Measurements from ENCODE around the gene DLEC1.
"Not testable (repeated sequence)": the region's sequence is repeated elsewhere in the genome, so short reads cannot be mapped to it uniquely, and the experiment has no call there.

DLEC1 gene

GRCh38 chr3:38083254-38083653 lies 44.2 kb downstream of the DLEC1 start:
- H3K4me3 ChIP-seq (ENCODE audit: low read depth in 1 of 2, low read length in 2 of 2); H3K27ac ChIP-seq (ENCODE audit: low read depth, low read length); H3K27me3 ChIP-seq (ENCODE audit: control insufficient read depth in 1 of 2, insufficient read depth in 2 of 2, low read length in 2 of 2); H3K4me1 ChIP-seq (ENCODE audit: control insufficient read depth in 1 of 2, insufficient read depth in 2 of 2, low read length in 2 of 2); H3K9me3 ChIP-seq (ENCODE audit: control insufficient read depth in 1 of 2, low read length in 2 of 2); H3K36me3 ChIP-seq (ENCODE audit: control insufficient read depth in 1 of 2, insufficient read depth in 2 of 2, low read length in 2 of 2); H3K9ac ChIP-seq (ENCODE audit: low read depth in 1 of 2, low read length in 2 of 2): not testable (repeated sequence)

GRCh38 chr3:38083871-38084333 lies 44.9 kb downstream of the DLEC1 start:
- Histone ChIP-seq H3K9ac (ENCODE audit: low read depth in 1 of 2, low read length in 2 of 2) (no peak overlapping the region), H3K27ac (ENCODE audit: low read depth, low read length) (no peak overlapping the region), H3K4me3 (ENCODE audit: low read depth in 1 of 2, low read length in 2 of 2) (no peak overlapping the region), H3K4me1 (ENCODE audit: control insufficient read depth in 1 of 2, insufficient read depth in 2 of 2, low read length in 2 of 2) (no peaks in the 10 kb centered on the region), H3K9me3 (ENCODE audit: control insufficient read depth in 1 of 2, low read length in 2 of 2) (peaks cover 0 to 7% of the 10 kb centered on the region in 2 donors), H3K36me3 (ENCODE audit: control insufficient read depth in 1 of 2, insufficient read depth in 2 of 2, low read length in 2 of 2) (no peaks in the 10 kb centered on the region), H3K27me3 (ENCODE audit: control insufficient read depth in 1 of 2, insufficient read depth in 2 of 2, low read length in 2 of 2) (no peaks in the 10 kb centered on the region)

- Histone ChIP-seq H3K4me3 (ENCODE audit: low read depth in 1 of 2, low read length in 2 of 2) (no peak overlapping the region), H3K27ac (ENCODE audit: low read depth, low read length) (no peak overlapping the region), H3K9ac (ENCODE audit: low read depth in 1 of 2, low read length in 2 of 2) (no peak overlapping the region), H3K4me1 (ENCODE audit: control insufficient read depth in 1 of 2, insufficient read depth in 2 of 2, low read length in 2 of 2) (no peaks in the 10 kb centered on the region), H3K9me3 (ENCODE audit: control insufficient read depth in 1 of 2, low read length in 2 of 2) (peaks cover 0 to 7% of the 10 kb centered on the region in 2 donors), H3K36me3 (ENCODE audit: control insufficient read depth in 1 of 2, insufficient read depth in 2 of 2, low read length in 2 of 2) (no peaks in the 10 kb centered on the region), H3K27me3 (ENCODE audit: control insufficient read depth in 1 of 2, insufficient read depth in 2 of 2, low read length in 2 of 2) (no peaks in the 10 kb centered on the region)
Measured at GRCh38 chr3:38084334-38085310, 45.6 kb downstream of the DLEC1 start.

- H3K9ac ChIP-seq (ENCODE audit: low read depth in 1 of 2, low read length in 2 of 2), result no peak overlapping the region
- no peak overlapping the region for H3K27ac ChIP-seq (ENCODE audit: low read depth, low read length)
- H3K4me1 ChIP-seq (ENCODE audit: control insufficient read depth in 1 of 2, insufficient read depth in 2 of 2, low read length in 2 of 2), result no peaks in the 10 kb centered on the region
- H3K9me3 ChIP-seq (ENCODE audit: control insufficient read depth in 1 of 2, low read length in 2 of 2), result peaks cover 0 to 7% of the 10 kb centered on the region in 2 donors
- H3K36me3 ChIP-seq (ENCODE audit: control insufficient read depth in 1 of 2, insufficient read depth in 2 of 2, low read length in 2 of 2), result no peaks in the 10 kb centered on the region
- H3K4me3 ChIP-seq (ENCODE audit: low read depth in 1 of 2, low read length in 2 of 2), result no peak overlapping the region
- no peaks in the 10 kb centered on the region for H3K27me3 ChIP-seq (ENCODE audit: control insufficient read depth in 1 of 2, insufficient read depth in 2 of 2, low read length in 2 of 2)
Measured at GRCh38 chr3:38085311-38085942, 46.4 kb downstream of the DLEC1 start.

DNA sequence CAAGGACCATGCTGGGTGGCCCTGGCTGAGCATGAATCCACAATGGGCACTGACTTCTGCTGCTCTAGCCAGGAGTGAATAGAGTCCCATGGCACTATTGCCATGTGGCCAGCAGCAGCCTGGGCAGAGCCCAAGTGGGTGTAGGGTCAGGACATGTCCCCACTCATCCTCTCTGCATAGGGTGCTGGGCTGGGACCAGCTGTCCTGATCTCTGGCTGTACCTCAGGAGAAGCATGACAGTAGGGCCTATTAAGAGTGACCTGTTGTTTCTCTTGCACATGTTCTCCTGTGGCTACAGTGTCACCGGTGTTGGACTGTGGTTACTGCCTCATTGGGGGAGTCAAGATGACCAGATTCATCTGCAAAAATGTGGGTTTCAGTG lies 46.9 kb downstream of the DLEC1 start:
- peaks cover 0 to 7% of the 10 kb centered on the region in 2 donors for H3K9me3 ChIP-seq (ENCODE audit: control insufficient read depth in 1 of 2, low read length in 2 of 2)
- H3K27me3 ChIP-seq (ENCODE audit: control insufficient read depth in 1 of 2, insufficient read depth in 2 of 2, low read length in 2 of 2), result no peaks in the 10 kb centered on the region

DNA sequence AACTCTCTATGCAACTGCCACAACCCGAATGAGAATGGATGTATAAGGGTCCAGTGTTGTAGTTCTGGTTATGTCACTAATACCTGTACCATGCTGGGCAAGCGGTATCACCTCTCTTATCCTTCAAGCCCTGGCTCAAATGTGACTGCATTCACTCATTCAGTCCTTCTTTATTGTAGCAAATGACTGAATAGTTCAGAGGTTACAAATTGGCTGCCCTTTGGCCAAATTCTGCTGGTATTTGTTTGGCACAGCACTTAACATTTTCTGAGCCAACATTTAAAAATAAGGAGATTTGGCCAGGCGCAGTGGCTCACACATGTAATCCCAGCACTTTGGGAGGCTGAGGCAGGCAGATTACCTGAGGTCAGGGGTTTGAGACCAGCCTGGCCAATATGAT lies 47.5 kb downstream of the DLEC1 start:
- Histone ChIP-seq H3K36me3 (ENCODE audit: control insufficient read depth in 1 of 2, insufficient read depth in 2 of 2, low read length in 2 of 2) (no peaks in the 10 kb centered on the region), H3K4me1 (ENCODE audit: control insufficient read depth in 1 of 2, insufficient read depth in 2 of 2, low read length in 2 of 2) (no peaks in the 10 kb centered on the region), H3K9ac (ENCODE audit: low read depth in 1 of 2, low read length in 2 of 2) (no peak overlapping the region), H3K9me3 (ENCODE audit: control insufficient read depth in 1 of 2, low read length in 2 of 2) (peaks cover 0 to 7% of the 10 kb centered on the region in 2 donors), H3K4me3 (ENCODE audit: low read depth in 1 of 2, low read length in 2 of 2) (no peak overlapping the region), H3K27ac (ENCODE audit: low read depth, low read length) (no peak overlapping the region), H3K27me3 (ENCODE audit: control insufficient read depth in 1 of 2, insufficient read depth in 2 of 2, low read length in 2 of 2) (no peaks in the 10 kb centered on the region)

More for the DNA sequence above, 46.9 kb downstream of the DLEC1 start:
- Histone ChIP-seq H3K36me3 (ENCODE audit: control insufficient read depth in 1 of 2, insufficient read depth in 2 of 2, low read length in 2 of 2) (no peaks in the 10 kb centered on the region), H3K4me1 (ENCODE audit: control insufficient read depth in 1 of 2, insufficient read depth in 2 of 2, low read length in 2 of 2) (no peaks in the 10 kb centered on the region), H3K27ac (ENCODE audit: low read depth, low read length) (no peak overlapping the region), H3K4me3 (ENCODE audit: low read depth in 1 of 2, low read length in 2 of 2) (no peak overlapping the region), H3K9ac (ENCODE audit: low read depth in 1 of 2, low read length in 2 of 2) (no peak overlapping the region)

DNA sequence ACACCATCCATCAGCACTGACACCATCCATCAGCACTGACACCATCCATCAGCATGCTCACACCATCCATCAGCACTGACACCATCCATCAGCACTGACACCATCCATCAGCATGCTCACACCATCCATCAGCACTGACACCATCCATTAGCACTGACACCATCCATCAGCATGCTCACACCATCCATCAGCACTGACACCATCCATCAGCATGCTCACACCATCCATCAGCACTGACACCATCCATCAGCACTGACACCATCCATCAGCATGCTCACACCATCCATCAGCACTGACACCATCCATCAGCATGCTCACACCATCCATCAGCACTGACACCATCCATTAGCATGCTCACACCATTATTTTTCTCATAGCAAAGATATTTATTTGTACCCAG lies 48.3 kb downstream of the DLEC1 start:
- not testable (repeated sequence) for H3K4me3 ChIP-seq (ENCODE audit: low read depth in 1 of 2, low read length in 2 of 2); H3K27me3 ChIP-seq (ENCODE audit: control insufficient read depth in 1 of 2, insufficient read depth in 2 of 2, low read length in 2 of 2); H3K9me3 ChIP-seq (ENCODE audit: control insufficient read depth in 1 of 2, low read length in 2 of 2); H3K36me3 ChIP-seq (ENCODE audit: control insufficient read depth in 1 of 2, insufficient read depth in 2 of 2, low read length in 2 of 2); H3K9ac ChIP-seq (ENCODE audit: low read depth in 1 of 2, low read length in 2 of 2); H3K27ac ChIP-seq (ENCODE audit: low read depth, low read length); H3K4me1 ChIP-seq (ENCODE audit: control insufficient read depth in 1 of 2, insufficient read depth in 2 of 2, low read length in 2 of 2)

- no peak overlapping the region for H3K27ac ChIP-seq (ENCODE audit: low read depth, low read length)
- no peaks in the 10 kb centered on the region for H3K36me3 ChIP-seq (ENCODE audit: control insufficient read depth in 1 of 2, insufficient read depth in 2 of 2, low read length in 2 of 2)
- H3K4me1 ChIP-seq (ENCODE audit: control insufficient read depth in 1 of 2, insufficient read depth in 2 of 2, low read length in 2 of 2), result no peaks in the 10 kb centered on the region
- no peak overlapping the region for H3K9ac ChIP-seq (ENCODE audit: low read depth in 1 of 2, low read length in 2 of 2)
- H3K27me3 ChIP-seq (ENCODE audit: control insufficient read depth in 1 of 2, insufficient read depth in 2 of 2, low read length in 2 of 2), result no peaks in the 10 kb centered on the region
- H3K4me3 ChIP-seq (ENCODE audit: low read depth in 1 of 2, low read length in 2 of 2), result no peak overlapping the region
- peaks cover 0 to 7% of the 10 kb centered on the region in 2 donors for H3K9me3 ChIP-seq (ENCODE audit: control insufficient read depth in 1 of 2, low read length in 2 of 2)
Measured at GRCh38 chr3:38088126-38089078, 49.4 kb downstream of the DLEC1 start.

GRCh38 chr3:38089163-38089562 lies 50.2 kb downstream of the DLEC1 start:
- no peaks in the 10 kb centered on the region for H3K4me1 ChIP-seq (ENCODE audit: control insufficient read depth in 1 of 2, insufficient read depth in 2 of 2, low read length in 2 of 2)
- peaks cover 0 to 4% of the 10 kb centered on the region in 2 donors for H3K9me3 ChIP-seq (ENCODE audit: control insufficient read depth in 1 of 2, low read length in 2 of 2)
- no peak overlapping the region for H3K9ac ChIP-seq (ENCODE audit: low read depth in 1 of 2, low read length in 2 of 2)
- H3K4me3 ChIP-seq (ENCODE audit: low read depth in 1 of 2, low read length in 2 of 2), result no peak overlapping the region
- H3K27ac ChIP-seq (ENCODE audit: low read depth, low read length), result no peak overlapping the region
- H3K36me3 ChIP-seq (ENCODE audit: control insufficient read depth in 1 of 2, insufficient read depth in 2 of 2, low read length in 2 of 2), result no peaks in the 10 kb centered on the region
- no peaks in the 10 kb centered on the region for H3K27me3 ChIP-seq (ENCODE audit: control insufficient read depth in 1 of 2, insufficient read depth in 2 of 2, low read length in 2 of 2)
